ENCODE results near the gene HS3ST5. TPM values are rescaled to one million over a fixed set of nuclear protein-coding genes. Genes with fewer than 3 reads are reported as not detected.

The HS3ST5 gene
- total RNA-seq, 5 donors from 2014 or later (not counting 1 experiment from before 2014, with no cell fraction given) = not detected

DNA sequence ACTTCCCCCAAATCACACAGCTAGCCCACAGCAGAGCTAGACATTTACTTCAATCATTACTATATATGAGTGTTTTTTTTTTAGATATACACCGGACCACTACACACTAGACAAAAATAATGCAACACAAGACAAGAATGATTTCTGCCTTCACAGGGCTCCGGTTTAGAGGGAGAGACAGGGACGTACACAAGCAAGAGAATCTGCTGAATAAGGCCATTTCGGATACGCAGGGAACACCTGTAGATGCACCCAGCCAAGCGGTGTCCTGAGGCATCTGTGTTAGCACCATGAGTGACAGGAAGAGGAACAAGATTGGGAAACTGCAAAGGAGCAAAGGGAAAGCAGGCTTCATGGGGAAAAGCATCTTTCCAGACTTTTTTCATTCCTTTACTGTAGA lies 45.7 kb downstream of the HS3ST5 start:
- CTCF ChIA-PET = no interaction called here
- H3K4me1 Mint-ChIP-seq = no peaks in the 10 kb centered on the region

DNA sequence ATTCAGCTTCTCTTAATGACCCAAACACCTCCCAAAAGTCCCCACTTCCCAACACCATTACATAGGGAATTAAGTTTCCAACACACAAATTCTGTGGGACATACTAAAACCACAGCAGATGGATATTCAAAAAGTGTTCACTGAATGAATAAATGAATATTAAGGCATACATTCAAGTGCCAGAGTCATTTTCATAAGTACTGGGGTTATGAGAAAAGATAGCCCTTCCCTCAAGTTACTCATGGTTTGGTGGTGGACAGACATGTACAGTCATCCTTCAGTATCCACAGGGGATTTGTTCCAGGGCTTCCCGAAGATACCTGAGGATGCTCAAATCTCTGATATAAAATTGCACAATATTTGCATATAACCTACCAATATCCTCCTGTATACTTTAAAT lies 50.4 kb downstream of the HS3ST5 start:
- Histone ChIP-seq H3K27ac (ENCODE audit: low read length) (no peak overlapping the region), H3K9me3 (no peaks in the 10 kb centered on the region), H3K4me3 (ENCODE audit: control insufficient read depth in 1 of 2, extremely low read depth in 1 of 2, low read length in 1 of 2) (no peak overlapping the region), H3K27me3 (replicated peaks in 1 of 2; ENCODE audit: control insufficient read depth in 2 of 2, extremely low read depth in 1 of 2, insufficient read depth in 2 of 2, low read length in 1 of 2) (no peaks in the 10 kb centered on the region), H3K4me1 (ENCODE audit: control insufficient read depth in 1 of 2, extremely low read depth in 1 of 2, insufficient read depth in 2 of 2, low read length in 2 of 2) (no peaks in the 10 kb centered on the region), H3K36me3 (ENCODE audit: control insufficient read depth in 2 of 2, extremely low read depth in 1 of 2, insufficient read depth in 1 of 2, low read length in 1 of 2) (no peaks in the 10 kb centered on the region)
- Mint-ChIP-seq H3K4me1 (no peaks in the 10 kb centered on the region), H3K9me3 (peaks cover 0 to 10% (median 0%) of the 10 kb centered on the region in 3 donors), H3K27me3 (peaks cover 1 to 10% of the 10 kb centered on the region in 2 donors), H3K36me3 (no peaks in the 10 kb centered on the region), H3K27ac (no peak overlapping the region), H3K4me3 (no peak overlapping the region)
- WGBS (ENCODE audit: insufficient coverage) = 80% methylated on average over 1 of the region's 1 CpG
- ChIA-PET CTCF (no interaction called here), POLR2A (no interaction called here)
- ATAC-seq (replicated peaks in 1 of 4) (no peak), DNase-seq (no peak)

More for the DNA sequence above, 45.7 kb downstream of the HS3ST5 start:
- WGBS (ENCODE audit: insufficient coverage) = 96% methylated on average over 4 of the region's 6 CpGs
- DNase-seq (no peak), ATAC-seq (replicated peaks in 1 of 4) (no peak)
- peaks cover 2 to 5% (median 4%) of the 10 kb centered on the region in 3 donors for H3K9me3 Mint-ChIP-seq
- no peaks in the 10 kb centered on the region for H3K9me3 ChIP-seq
- no peak overlapping the region for H3K4me3 Mint-ChIP-seq
- H3K36me3 Mint-ChIP-seq = no peaks in the 10 kb centered on the region
- no peaks in the 10 kb centered on the region for H3K27me3 ChIP-seq (replicated peaks in 1 of 2; ENCODE audit: control insufficient read depth in 2 of 2, extremely low read depth in 1 of 2, insufficient read depth in 2 of 2, low read length in 1 of 2)
- H3K36me3 ChIP-seq (ENCODE audit: control insufficient read depth in 2 of 2, extremely low read depth in 1 of 2, insufficient read depth in 1 of 2, low read length in 1 of 2) = no peaks in the 10 kb centered on the region
- no peaks in the 10 kb centered on the region for H3K4me1 ChIP-seq (ENCODE audit: control insufficient read depth in 1 of 2, extremely low read depth in 1 of 2, insufficient read depth in 2 of 2, low read length in 2 of 2)
- no peak overlapping the region for H3K27ac ChIP-seq (ENCODE audit: low read length)
- POLR2A ChIA-PET = no interaction called here
- H3K27ac Mint-ChIP-seq = no peak overlapping the region
- H3K4me3 ChIP-seq (ENCODE audit: control insufficient read depth in 1 of 2, extremely low read depth in 1 of 2, low read length in 1 of 2) = no peak overlapping the region
- H3K27me3 Mint-ChIP-seq = peaks cover 4 to 5% of the 10 kb centered on the region in 2 donors

DNA sequence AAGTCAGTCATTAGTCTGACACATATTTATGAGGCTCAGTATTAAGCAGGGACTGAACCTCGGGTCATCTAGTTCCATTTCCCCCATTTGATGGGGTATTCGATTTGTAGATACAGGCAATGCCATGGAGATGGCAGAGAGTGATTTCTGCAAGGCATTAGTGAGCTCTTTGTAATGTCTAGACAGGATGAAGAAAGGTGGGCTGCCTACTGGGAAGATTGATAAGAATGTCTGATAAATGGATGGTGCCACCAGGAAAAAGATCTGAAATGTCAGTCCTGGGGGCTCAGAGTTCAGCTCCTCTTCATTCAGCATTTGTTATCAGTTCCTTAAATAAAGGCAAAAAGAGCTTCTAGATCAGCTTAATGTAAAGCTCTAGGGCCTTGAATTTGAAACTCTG lies 51.4 kb downstream of the HS3ST5 start:
- Histone ChIP-seq H3K4me3 (ENCODE audit: control insufficient read depth in 1 of 2, extremely low read depth in 1 of 2, low read length in 1 of 2) (no peak overlapping the region), H3K36me3 (ENCODE audit: control insufficient read depth in 2 of 2, extremely low read depth in 1 of 2, insufficient read depth in 1 of 2, low read length in 1 of 2) (no peaks in the 10 kb centered on the region), H3K27me3 (replicated peaks in 1 of 2; ENCODE audit: control insufficient read depth in 2 of 2, extremely low read depth in 1 of 2, insufficient read depth in 2 of 2, low read length in 1 of 2) (no peaks in the 10 kb centered on the region), H3K27ac (ENCODE audit: low read length) (no peak overlapping the region), H3K4me1 (ENCODE audit: control insufficient read depth in 1 of 2, extremely low read depth in 1 of 2, insufficient read depth in 2 of 2, low read length in 2 of 2) (no peaks in the 10 kb centered on the region), H3K9me3 (no peaks in the 10 kb centered on the region)
- ChIA-PET CTCF (no interaction called here), POLR2A (no interaction called here)
- H3K4me1 Mint-ChIP-seq = no peaks in the 10 kb centered on the region
- WGBS (ENCODE audit: insufficient coverage) = 54% methylated on average over 2 of the region's 2 CpGs
- peaks cover 0 to 10% (median 0%) of the 10 kb centered on the region in 3 donors for H3K9me3 Mint-ChIP-seq
- H3K27me3 Mint-ChIP-seq = peaks cover 1 to 10% of the 10 kb centered on the region in 2 donors
- no peak overlapping the region for H3K4me3 Mint-ChIP-seq
- no peaks in the 10 kb centered on the region for H3K36me3 Mint-ChIP-seq
- no peak for ATAC-seq (replicated peaks in 1 of 4)
- no peak overlapping the region for H3K27ac Mint-ChIP-seq
- no peak for DNase-seq

DNA sequence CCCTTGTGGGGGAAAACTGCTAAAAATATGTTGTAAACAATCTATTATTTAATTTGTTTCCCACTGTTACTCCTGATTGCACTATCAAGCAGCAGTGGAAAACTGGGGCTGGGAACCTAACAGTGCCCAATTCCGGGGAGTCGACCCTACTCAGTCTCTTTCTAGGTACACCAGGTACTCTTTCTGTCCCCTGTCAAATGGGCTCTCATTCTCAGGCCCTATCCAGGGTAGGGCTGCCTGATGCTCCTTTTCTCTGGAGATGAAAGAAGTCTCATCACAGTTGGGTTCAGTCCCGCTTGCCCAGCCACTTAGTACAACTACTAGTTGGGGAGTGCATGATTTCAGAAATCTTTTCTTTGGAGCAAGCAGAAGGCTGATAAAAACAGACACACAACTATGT lies 52.0 kb downstream of the HS3ST5 start:
- H3K27me3 Mint-ChIP-seq = peaks cover 1 to 10% of the 10 kb centered on the region in 2 donors
- no peak overlapping the region for H3K27ac ChIP-seq (ENCODE audit: low read length)
- ATAC-seq (replicated peaks in 1 of 4) (no peak), DNase-seq (no peak)
- H3K27ac Mint-ChIP-seq = no peak overlapping the region
- no peaks in the 10 kb centered on the region for H3K9me3 ChIP-seq
- H3K4me3 Mint-ChIP-seq = no peak overlapping the region
- ChIA-PET POLR2A (no interaction called here), CTCF (no interaction called here)
- no peaks in the 10 kb centered on the region for H3K4me1 ChIP-seq (ENCODE audit: control insufficient read depth in 1 of 2, extremely low read depth in 1 of 2, insufficient read depth in 2 of 2, low read length in 2 of 2)
- H3K27me3 ChIP-seq (replicated peaks in 1 of 2; ENCODE audit: control insufficient read depth in 2 of 2, extremely low read depth in 1 of 2, insufficient read depth in 2 of 2, low read length in 1 of 2) = no peaks in the 10 kb centered on the region
- peaks cover 0 to 10% (median 0%) of the 10 kb centered on the region in 3 donors for H3K9me3 Mint-ChIP-seq
- H3K36me3 Mint-ChIP-seq = no peaks in the 10 kb centered on the region
- no peaks in the 10 kb centered on the region for H3K4me1 Mint-ChIP-seq
- 80% methylated on average over 1 of the region's 3 CpGs for WGBS (ENCODE audit: insufficient coverage)
- no peak overlapping the region for H3K4me3 ChIP-seq (ENCODE audit: control insufficient read depth in 1 of 2, extremely low read depth in 1 of 2, low read length in 1 of 2)
- no peaks in the 10 kb centered on the region for H3K36me3 ChIP-seq (ENCODE audit: control insufficient read depth in 2 of 2, extremely low read depth in 1 of 2, insufficient read depth in 1 of 2, low read length in 1 of 2)

DNA sequence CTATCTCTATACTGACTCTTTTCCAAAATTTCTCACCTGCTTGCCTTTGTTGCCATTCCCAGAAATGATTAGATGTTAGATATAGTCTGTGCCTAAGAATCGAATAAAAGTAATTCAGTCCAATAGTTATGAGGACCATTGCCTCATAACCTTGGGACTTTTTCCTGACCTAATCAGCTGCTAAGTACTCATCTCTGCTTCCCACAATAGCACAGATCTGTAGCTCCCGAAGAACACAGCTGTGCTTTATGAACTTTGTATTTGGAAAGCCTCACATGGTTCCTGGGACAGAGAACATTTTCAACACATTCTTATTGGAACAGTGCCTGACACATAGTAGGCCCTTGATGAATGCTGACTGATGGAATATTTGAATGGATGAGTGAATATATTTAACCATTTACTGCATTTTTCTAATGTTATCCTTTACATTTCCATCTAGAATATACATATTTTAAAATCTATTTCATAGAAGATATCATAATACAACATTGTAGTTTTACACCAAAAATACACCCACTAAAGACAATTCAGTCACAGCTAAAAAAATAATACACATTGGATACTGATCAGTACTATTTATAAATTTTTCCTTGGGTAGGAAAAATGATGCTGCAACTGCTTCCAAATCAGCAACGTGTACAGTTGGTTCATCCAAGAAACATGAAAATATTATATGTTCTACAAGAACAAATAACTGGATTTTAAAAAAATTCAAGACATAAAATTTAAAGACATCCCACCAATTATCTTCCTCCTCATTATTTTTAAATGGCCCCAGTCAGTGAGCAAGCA lies 53.9 kb downstream of the HS3ST5 start:
- Histone ChIP-seq H3K4me3 (ENCODE audit: control insufficient read depth in 1 of 2, extremely low read depth in 1 of 2, low read length in 1 of 2) (no peak overlapping the region), H3K27ac (ENCODE audit: low read length) (no peak overlapping the region), H3K36me3 (ENCODE audit: control insufficient read depth in 2 of 2, extremely low read depth in 1 of 2, insufficient read depth in 1 of 2, low read length in 1 of 2) (no peaks in the 10 kb centered on the region), H3K9me3 (no peaks in the 10 kb centered on the region), H3K27me3 (replicated peaks in 1 of 2; ENCODE audit: control insufficient read depth in 2 of 2, extremely low read depth in 1 of 2, insufficient read depth in 2 of 2, low read length in 1 of 2) (no peaks in the 10 kb centered on the region), H3K4me1 (ENCODE audit: control insufficient read depth in 1 of 2, extremely low read depth in 1 of 2, insufficient read depth in 2 of 2, low read length in 2 of 2) (no peaks in the 10 kb centered on the region)
- no peak overlapping the region for H3K27ac Mint-ChIP-seq
- H3K4me1 Mint-ChIP-seq = no peaks in the 10 kb centered on the region
- no CpG with 5 or more reads among the region's 3 CpGs for WGBS (ENCODE audit: insufficient coverage)
- ATAC-seq (replicated peaks in 1 of 4) (no peak), DNase-seq (no peak)
- H3K27me3 Mint-ChIP-seq = peaks cover 0 to 10% of the 10 kb centered on the region in 2 donors
- H3K9me3 Mint-ChIP-seq = peaks cover 0 to 10% (median 0%) of the 10 kb centered on the region in 3 donors
- no peak overlapping the region for H3K4me3 Mint-ChIP-seq
- CTCF ChIA-PET = no interaction called here
- no peaks in the 10 kb centered on the region for H3K36me3 Mint-ChIP-seq
- POLR2A ChIA-PET = no interaction called here

DNA sequence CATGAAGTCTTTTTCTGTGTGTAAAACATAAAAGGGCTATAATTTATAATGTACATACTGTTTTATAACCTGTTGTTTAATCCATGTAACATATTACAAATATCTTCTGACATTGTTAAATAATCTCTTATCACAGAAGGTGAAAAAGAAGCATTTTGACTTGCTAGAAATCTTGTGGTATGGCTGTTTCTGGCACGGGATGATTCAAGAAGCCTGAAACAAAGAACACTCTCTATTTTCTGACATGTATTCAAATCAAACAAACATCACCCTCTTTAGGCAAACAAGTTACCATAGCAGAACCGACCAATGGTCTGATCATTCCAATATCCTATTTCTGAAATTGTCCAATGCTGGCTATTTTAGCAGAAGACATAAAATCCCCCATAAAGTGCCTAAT lies 55.4 kb downstream of the HS3ST5 start:
- Mint-ChIP-seq H3K27ac (no peak overlapping the region), H3K4me3 (no peak overlapping the region)

More for the DNA sequence above, 55.4 kb downstream of the HS3ST5 start:
- Mint-ChIP-seq H3K27me3 (peaks cover 2 to 5% of the 10 kb centered on the region in 2 donors), H3K4me1 (no peaks in the 10 kb centered on the region), H3K9me3 (peaks cover 0 to 5% (median 0%) of the 10 kb centered on the region in 3 donors), H3K36me3 (no peaks in the 10 kb centered on the region)
- no peak overlapping the region for H3K4me3 ChIP-seq (ENCODE audit: control insufficient read depth in 1 of 2, extremely low read depth in 1 of 2, low read length in 1 of 2)
- no peak for ATAC-seq (replicated peaks in 1 of 4)
- H3K27me3 ChIP-seq (replicated peaks in 1 of 2; ENCODE audit: control insufficient read depth in 2 of 2, extremely low read depth in 1 of 2, insufficient read depth in 2 of 2, low read length in 1 of 2) = no peaks in the 10 kb centered on the region
- DNase-seq = no peak
- no peaks in the 10 kb centered on the region for H3K9me3 ChIP-seq
- no peaks in the 10 kb centered on the region for H3K4me1 ChIP-seq (ENCODE audit: control insufficient read depth in 1 of 2, extremely low read depth in 1 of 2, insufficient read depth in 2 of 2, low read length in 2 of 2)
- no peak overlapping the region for H3K27ac ChIP-seq (ENCODE audit: low read length)
- no peaks in the 10 kb centered on the region for H3K36me3 ChIP-seq (ENCODE audit: control insufficient read depth in 2 of 2, extremely low read depth in 1 of 2, insufficient read depth in 1 of 2, low read length in 1 of 2)
- no CpG with 5 or more reads among the region's 2 CpGs for WGBS (ENCODE audit: insufficient coverage)
- ChIA-PET POLR2A (no interaction called here), CTCF (no interaction called here)

Data from T-cell (primary cell).